HG02763 (cell line): ENCODE measurements around the gene OR2AT4.
"Not testable (repeated sequence)": the region's sequence is repeated elsewhere in the genome, so short reads cannot be mapped to it uniquely, and the experiment has no call there.

ENCODE experiments used
- ATAC-seq: cut with Tn5 transposase; IDR thresholded peaks from one replicate; pipeline ENCODE4 v1.9.1; 2021; ENCODE audit warnings: mild to moderate bottlenecking, moderate library complexity; ENCODE audit not compliant: unreplicated experiment

The OR2AT4 gene

DNA sequence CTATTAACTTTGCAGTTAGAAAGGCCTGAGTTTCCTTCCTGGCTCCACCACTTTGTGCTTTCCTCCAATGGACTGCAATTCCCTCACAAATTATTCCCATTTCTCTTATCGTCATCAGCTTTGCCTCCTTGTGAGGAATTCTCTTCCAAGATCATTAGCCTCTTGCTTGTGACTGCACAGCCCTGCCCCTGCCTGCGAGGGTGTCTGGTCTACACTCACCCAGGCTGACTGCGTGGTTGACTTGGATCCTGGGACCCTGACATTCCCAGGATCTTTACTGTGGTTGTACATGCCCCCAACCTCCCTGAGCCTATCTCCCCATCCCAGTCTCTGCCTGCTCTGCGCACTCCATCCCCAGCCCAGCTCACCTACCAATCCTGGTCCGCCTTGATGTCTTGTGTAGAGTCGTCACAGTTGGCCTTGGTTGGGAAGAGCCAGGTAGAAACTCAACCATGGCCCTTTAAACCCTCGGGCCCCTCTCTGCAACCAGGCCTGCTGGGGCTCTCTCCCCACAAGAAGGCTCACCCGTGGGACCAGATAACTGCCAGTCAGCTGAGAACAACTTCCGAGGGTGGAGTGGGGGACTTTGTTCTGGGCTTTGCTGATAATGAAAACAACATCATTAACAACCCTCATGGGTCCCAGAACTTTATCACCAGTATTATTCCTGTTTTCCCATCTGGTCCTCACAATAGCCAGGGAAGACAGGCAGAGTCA lies at the start of gene OR2AT4:
Gene OR2AT4, minus strand, starts transcription at position 421 of the 717 bp plus-strand sequence.
- no peak for ATAC-seq

DNA sequence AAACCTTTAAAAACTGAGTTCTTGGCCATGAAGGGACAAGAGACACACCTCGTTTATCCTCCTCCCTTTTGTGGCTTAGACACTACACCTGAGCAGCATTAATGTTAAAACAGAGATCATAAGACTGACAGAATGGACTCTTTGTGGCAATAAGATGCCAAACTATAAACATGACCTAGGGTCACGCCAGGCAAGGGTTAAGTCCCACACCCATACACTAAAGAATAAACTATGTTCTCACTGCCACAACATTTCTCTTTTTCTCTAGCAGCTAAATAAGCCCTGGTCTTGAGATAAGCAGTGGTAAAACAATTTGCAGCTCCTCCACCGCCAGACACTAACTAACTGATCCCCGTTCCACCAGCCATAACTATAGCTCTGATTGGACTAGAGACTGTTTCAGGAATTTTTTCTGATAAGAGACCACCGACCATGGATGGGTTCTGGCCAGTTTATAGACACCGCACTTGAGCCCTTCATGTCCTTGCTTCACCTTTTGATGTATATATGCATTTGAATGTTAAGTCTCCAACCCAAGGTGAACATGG lies 49.4 kb upstream of the OR2AT4 start:
- no peak for ATAC-seq

DNA sequence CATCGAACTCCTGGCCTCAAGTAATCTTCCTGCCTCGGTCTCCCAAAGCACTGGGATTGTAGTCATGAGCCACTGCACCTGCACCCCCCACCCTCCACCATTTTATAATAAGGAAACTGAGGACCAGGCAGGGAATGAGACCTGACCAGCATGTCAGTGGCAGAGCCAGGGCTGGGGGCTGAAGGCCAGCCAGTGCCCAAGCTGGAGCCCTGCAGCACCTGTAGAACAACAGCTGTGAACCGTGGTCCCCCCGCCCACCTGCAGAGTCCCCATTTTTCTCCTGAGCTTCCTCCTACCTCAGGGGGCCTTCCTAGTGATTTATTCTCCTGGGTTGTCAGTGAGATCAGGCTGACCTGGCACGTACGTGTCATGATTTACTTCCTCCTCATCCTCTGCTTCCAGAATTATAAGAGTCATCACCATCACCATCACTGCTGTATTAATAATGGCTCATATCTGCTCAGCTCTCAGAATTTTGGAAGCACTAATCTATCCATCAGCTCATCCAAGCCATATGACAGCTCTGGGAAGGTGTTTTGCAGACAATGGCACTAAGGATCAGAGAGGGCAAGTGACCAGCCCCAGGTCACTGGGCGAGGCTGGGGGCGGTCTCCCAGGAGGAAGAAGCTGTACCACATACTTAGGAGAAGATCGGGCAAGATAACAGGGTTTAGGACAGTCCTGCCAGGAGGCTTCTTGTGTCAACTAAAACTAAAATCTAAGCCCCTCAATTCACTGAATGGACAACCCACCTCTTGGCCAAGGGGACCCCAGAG lies 48.7 kb upstream of the OR2AT4 start:
- ATAC-seq, result no peak

DNA sequence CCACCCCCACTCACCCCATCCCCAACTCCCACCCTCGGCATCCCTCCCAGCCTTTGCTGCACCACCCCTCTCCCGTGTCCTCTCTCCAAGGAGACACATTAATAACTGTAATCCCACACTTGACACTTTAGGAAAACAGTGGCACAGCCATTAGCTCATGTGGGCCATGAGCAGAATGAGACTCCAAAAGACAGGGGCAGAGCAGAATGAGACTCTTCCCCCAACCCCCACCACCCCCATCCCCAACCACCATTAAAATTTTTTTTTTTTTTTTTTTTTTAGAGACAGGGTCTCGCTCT lies 48.0 kb upstream of the OR2AT4 start:
- ATAC-seq, result no peak

DNA sequence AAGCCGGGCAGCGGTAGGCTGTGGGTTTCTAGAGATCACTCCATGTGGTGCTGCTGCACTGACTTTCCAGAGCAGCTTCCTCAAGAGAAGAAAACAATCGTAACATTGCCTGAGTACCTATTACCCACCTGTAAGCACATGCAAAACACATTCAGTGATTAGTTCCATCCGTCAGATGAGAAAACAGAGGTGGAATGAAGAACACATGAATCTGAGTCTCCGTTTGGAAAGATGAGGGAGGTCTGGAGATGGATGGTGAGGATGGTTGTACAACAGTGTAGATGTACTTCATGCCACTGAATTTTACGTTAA lies 46.7 kb upstream of the OR2AT4 start:
- no peak for ATAC-seq

DNA sequence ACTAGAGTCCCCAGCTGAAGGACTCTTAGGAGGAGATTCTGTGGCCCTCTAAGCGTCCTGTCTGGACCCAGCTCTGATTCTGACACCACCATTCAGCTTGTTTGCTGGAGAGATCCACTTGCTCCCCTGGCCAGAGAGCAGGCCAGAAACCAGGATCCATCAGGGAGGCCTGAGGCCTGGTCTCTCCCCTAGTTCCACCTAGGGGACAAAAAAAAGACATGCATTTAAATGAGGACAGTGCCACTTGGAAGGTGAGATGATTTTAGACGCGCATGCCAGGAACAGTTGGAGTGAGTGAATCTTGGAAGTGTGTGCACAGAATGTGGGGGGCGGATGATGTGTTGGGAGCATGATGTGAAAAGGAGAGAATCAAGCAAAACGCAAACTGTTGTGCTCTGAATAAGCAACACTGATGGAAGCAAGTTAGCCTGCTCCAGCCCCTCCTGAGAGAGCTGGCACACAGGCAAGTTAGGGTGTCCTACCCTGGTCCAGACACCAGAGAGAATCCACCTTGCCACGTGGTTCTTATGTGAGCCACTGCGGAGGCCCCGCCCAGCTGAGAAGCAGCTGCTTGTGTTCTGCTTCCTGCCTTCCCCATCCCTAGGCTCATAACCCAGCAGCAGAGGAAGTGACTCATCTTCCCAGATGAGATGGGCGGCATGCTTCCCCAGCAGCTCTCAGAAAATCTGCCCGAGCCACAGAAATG lies 46.2 kb upstream of the OR2AT4 start:
- ATAC-seq, result peak; percentile 45

DNA sequence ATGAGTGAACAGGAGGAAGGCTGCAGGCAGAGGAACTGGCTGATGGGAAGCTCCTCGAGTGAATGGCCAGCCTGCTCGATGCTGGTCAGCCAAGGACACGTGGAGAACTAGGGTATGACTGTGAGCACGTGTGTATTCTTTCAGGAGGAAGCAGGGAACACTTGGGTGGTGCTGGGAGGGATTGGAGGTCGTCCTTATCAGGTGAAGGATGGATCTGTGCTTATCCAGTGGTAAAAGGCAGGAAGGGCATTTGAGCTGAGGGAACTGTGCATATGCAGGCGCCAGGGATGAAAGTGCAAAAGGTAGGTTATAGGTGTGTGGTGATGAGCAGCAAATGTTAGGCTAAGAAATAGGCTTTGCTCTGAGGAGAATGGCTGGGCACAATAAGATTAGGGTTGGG lies 44.5 kb upstream of the OR2AT4 start:
- no peak for ATAC-seq

DNA sequence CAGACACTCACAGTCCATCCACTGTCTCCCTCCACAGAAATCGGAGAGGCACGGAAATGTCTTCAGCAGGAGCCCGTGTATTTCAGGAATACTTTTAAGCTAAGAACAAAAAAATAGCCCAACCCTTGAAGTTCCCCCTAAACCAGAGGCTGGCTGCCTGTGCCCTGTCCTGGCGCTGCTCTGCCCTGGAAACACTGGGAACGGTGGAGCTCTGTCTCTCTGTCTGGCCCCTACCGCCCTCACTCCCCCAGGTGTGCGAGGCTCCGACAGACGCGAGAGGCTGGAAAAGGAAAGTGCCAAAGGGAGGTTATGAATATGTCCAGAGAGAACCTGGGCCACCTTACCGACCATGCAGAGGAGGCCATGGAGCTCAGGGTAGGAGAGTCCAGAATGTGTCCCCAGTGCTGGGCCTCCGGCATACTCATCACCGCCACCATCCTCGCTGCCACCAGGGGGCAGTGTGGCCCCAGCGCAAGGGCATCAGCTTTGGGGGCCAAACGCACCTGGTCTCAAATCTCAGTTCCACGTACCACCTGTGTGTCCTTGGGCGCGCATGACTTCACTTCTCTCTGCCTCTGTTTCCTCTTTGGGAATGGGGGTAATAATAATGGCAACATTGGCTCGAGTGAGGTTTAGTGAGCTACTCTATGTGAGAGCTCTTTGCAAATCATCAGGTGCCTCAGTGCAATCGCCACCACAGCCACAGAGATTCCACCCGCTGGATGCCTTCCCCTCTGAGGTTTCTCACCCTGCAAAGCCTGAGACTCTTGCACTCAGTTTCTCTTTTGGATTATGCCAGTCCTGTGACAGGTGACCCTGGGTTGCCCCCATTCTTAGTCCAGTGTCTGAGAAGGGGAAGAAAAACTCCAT lies 43.8 kb upstream of the OR2AT4 start:
- no peak for ATAC-seq

DNA sequence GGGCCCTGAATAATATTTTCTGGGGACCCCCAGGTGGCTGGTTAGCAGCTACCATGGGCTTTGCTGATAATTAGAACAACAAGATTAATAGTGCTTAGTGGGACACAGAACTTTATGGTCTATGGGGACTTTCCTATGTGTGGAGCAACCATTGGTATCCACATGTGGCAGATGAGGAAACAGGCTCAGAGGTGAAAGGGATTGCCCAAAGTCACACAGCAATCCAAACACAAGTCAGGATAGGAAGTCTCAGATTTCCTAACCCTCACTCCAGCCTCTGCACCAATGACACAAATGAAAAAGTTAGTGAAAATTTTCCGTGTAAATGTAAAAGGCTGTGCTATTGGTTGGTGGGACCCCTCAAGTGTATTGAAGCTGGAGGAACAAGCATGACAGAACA lies 39.0 kb upstream of the OR2AT4 start:
- no peak for ATAC-seq

DNA sequence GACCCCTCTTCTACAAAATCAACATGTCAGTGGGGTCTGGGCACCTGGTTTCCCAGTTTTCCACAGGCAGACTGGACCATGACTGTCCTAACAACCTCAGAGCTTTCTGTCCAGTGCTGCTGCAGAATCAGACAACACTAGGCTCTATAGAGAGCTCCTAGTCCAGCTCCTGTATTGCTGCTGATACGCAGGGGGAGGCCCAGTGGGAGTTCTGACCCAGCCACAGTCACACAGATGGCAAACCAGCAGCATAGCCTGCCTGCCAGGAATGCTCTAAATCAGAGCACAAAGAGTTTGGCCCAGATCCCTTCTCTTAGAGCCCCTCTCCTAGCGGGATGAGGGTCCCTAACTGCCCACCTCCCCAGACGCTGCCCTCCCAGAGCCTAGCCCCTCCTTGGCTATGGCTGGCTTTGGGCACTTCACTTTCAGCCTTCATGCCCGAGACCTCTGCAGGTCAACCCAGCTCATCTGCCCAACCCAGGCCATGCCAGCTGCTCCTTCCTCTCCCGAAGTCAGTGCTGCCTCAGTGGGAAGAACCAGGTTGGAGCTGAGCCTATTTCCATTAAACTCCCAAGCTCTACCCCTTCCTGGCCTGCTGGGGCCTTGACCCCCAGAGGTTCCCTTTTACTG lies 38.5 kb upstream of the OR2AT4 start:
- no peak for ATAC-seq

DNA sequence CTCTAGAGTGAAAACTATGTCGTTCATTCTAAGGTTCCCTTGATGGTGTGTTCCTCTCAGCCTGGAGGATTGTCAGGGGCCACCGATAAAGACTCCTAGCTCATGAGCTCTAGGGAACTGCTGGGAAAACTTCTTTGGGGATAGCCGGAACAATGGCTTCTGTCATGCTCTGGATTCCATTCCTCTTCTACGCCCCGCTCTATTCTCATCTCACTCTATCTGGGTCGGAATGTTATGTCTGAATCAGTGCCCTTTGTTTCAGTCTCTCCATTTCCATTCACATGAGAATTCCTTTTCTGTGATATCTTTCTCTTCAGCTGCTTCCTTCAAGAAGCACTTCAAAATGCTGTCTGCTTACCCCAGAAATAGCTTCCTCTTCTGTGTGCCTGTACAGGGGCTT lies 37.3 kb upstream of the OR2AT4 start:
- ATAC-seq, result no peak

DNA sequence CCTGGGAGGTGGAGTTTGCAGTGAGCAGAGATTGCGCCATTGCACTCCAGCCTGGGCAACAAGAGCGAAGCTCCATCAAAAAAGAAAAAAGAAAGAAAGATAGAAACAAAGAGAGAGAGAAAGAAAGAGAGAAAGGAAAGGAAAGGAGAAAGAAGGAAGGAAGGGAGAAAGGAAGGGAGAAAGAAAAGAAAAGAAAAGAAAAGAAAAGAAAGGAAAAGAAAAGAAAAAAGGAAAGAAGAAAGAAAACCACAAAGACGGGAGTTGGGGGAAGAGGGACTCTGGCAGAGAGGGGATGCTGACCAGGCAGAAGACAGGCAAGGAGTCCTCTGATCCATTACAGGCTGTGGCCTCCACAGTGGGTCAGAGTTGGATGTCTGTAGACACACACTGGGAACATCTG lies 35.4 kb upstream of the OR2AT4 start:
- no peak for ATAC-seq

DNA sequence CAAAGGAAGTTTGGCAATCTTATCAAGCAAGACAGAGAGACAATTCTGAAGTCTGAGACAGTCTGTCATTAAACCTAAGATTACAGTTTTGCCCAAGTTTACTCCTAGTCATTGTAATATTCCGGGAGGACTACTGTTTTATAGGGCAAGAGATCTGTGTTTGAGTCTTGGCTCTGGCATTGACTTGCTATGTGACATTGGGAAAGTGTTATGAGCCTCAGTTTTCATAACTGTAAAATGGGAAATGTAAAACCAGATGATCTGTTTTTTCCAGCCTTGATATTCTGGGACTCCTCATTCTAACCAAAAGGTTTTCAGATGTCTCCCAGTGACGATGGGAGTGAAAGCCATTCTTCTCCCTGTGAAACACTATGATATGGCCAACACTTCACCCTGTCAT lies 29.9 kb upstream of the OR2AT4 start:
- no peak for ATAC-seq

DNA sequence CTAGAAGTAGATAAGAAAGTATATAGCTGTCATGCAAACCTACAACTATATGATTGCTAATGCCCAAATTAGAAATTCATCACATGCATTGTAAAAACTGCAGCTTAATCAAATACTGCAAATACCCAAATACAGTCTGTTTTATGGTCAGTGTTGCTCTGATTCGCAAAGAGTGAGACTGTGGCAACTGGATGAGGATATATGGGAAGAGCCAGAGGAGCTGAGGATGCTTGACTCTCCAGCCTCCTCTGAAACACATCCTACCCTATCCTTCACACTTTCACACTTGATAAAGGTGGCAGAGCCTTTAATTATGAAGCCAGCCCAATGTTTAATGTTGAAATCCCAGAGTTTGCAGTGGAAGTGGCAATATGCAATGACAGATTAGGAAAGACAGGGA lies 21.9 kb upstream of the OR2AT4 start:
- no peak for ATAC-seq

DNA sequence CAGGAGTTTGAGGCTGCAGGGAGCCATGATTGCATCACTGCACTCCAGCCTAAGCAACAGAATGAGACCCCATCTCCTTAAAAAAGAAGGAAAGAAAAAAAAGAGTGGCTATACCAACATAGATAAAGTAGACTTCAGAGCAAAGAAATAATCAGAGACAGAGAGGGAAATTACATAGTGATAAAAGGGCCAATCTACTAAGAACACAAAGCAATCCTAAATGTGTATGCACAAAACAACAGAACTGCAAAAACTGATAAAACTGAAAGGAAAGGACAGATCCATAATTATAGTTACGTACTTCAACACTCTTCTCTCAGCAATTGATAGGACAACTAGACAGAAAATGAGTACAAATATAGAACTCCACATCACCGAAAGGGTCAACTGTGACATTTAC lies 17.8 kb upstream of the OR2AT4 start:
- ATAC-seq, result no peak

DNA sequence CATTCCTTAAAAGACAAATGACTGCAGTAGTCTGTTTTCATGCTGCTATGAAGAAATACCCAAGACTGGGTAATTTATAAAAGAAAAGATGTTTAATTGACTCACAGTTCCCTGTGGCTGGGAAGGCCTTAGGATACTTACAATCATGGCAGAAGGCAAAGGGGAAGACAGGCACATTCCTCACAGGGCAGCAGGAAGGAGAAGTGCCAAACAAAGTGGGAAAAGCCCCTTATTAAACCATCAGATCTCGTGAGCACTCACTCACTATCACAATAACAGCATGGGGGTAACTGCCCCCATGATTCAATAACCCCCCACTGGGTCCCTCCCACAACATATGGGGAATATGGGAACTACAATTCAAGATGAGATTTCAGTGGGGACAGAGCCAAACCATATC lies 16.4 kb upstream of the OR2AT4 start:
- ATAC-seq, result no peak

DNA sequence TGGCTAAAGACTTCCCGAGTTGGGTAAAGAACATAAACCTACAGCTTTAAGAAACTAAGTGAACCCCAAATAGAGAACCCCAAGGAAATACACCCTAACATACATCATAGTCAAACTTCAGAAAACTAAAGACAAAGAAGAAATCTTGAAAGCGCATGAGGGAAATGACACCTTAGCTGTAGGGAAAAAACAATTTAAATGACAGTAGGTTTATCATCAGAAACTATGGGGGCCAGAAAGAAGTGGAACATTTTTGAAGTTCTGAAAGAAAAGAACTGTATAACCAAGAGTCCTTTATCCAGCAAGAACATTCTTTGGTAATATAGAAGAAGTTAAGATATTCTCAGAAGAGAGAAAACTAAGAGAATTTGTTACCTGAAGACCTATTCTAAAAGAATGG lies 15.5 kb upstream of the OR2AT4 start:
- ATAC-seq, result no peak

DNA sequence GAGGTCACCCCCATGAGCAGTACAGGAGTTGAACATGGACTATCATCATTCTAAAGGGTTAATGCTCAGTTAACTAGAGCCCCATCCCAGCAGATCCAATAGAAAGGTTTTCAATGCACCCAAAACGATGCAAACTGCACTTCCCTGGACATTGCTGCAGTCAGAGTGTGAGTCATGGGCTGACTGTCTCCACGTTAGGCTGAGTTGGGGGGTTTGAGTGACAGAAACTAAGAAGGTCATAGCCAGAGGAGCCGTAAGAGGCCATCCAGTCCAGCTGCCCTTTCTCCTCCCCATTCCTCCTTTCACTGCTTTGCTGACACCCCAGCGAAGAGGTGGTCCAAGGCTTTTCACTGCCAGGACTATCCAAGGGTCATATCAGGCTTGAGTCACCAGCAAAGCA lies 10.5 kb upstream of the OR2AT4 start:
- ATAC-seq, result no peak

DNA sequence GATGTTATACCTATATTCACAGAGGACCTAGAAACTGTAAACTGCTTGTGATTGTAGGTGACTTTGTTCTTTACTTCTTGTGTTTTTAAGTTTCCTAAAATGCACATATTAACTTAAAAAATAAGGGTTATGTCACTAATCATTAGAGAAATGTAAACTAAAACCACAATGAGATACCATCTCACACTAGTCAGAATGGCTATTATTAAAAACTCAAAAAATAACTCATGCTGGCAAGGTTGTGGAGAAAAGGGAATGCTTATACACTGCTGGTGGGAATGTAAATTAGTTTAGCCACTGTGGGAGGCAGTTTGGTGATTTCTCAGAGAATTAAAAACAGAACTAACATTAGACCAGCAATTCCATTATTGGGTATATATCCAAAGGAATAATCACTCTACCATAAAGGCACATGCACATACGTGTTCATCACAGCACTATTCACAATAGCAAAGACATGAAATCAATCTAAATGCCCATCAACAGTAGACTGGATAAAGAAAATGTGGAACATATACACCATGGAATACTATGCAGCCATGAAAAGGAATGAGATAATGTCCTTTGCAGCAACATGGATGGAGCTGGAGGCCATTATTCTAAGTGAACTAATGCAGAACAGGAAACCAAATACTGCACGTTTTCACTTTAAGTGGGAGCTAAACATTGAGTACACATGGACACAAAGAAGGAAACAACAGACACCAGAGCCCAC lies 9.4 kb upstream of the OR2AT4 start:
- not testable (repeated sequence) for ATAC-seq

DNA sequence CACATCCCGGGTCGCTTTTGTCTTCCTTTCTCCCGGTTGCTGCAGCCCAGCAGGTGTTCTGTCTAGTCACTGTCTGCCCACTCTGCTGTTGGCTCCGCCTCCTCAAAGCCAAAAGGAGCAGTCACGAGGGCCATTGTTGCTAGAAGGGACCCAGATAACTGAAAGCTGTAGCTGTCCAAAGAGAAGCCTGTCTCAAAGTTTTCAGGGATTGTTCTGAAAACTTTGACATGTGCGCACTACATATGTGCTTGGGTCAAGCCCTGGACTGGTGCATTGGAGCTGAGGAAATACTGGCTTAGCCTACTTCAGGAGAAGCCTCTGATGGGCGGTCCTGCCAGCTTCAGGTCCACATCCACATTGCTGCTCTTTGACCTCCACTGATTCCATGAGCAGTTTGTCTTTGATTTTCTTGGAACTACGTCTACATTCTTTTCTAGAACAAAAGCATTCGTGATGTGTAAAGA lies 8.8 kb upstream of the OR2AT4 start:
- ATAC-seq, result no peak
